SW480 (cell line): ENCODE data around the gene PCDHA1.
A peak's percentile ranks its signal among the peaks of the same experiment; 100 is the strongest.

Experiments
- DNase-seq: peaks from one replicate; pipeline ENCODE4 v3.0.0-alpha.2; 2016; ENCODE audit warnings: low spot score

PCDHA1 gene

DNA sequence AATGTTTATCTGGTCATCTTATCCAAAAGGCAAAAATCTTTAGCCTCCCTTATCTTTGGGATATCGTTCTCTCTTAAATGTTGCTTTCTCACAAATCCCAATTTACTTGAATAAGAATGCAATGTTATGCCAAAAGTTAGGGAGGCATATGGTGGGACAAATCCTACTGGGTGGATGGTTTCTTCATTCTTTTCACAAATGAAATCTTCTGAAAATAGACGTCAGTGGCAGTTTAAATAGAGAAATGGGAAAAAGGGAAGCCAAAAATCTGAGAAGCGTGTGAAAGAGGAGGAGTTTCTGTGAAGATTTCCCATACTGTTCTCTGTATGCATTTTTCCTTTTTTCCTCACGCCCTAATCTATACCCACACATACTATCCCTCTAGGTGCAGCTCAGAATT lies 137.7 kb downstream of the PCDHA1 start:
- DNase-seq = no peak

DNA sequence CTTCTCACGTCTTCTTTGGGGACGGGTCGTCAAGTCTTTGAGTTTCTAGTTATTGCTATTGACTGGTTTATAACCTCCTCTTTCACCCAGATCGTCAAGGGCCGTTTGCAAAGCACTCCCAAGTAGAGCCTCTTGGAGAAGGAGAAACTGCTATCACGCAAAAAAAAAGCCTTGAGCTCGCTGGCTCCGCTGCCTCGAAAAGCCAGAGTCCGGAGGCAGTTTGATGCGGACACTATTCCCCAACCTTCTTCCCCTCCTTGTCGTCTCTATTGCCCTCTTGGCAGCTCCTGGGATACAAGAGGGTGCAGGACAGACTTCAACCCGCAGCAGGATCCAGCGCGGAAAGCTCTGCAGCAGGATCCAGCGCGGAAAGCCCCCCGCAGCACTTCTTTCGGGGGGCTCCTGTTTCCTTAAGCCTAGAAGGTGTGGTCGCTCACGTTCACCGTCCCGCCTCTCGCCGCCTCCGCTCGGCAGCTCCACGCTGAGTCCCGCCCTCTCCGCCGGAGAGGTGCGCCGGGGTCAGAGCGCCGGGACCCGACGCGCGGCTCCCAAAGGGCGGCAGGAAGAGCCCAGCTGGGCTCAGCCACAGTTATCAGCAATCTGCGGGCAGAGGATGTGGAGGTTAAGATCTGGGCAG lies 140.0 kb downstream of the PCDHA1 start, which contains the start of gene PCDHAC1:
Gene PCDHAC1, plus strand, starts transcription at position 494 of the 637 bp plus-strand sequence. CDS start 594 bp downstream, outside the sequence.
- peak; percentile 18 for DNase-seq

- DNase-seq = peak; percentile 86
Measured at GRCh38 chr5:140926443-140927227, 140.7 kb downstream of the PCDHA1 start.

- no peak for DNase-seq
Measured at GRCh38 chr5:140927228-140927573, 141.3 kb downstream of the PCDHA1 start.

GRCh38 chr5:140934964-140935606 lies 149.1 kb downstream of the PCDHA1 start:
- DNase-seq = no peak

- DNase-seq = no peak
Measured at GRCh38 chr5:140946578-140946977, 160.6 kb downstream of the PCDHA1 start.

DNA sequence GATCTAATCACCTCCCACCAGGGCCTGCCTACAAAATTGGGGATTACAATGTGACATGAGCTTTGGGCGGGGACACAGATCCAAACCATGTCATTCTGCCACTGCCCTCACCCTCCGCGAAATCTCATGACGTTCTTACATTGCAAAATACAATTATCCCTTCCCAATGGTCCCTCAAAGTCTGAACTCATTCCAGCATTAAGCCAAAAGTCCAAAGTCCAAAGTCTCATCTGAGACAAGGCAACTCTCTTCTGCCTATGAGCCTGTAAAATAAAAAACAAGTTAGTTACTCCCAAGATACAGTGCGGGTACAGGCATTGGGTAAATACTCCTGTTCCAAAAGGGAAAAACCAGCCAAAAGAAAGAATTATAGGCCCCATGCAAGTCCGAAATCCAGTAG lies 165.7 kb downstream of the PCDHA1 start:
- DNase-seq = no peak

DNA sequence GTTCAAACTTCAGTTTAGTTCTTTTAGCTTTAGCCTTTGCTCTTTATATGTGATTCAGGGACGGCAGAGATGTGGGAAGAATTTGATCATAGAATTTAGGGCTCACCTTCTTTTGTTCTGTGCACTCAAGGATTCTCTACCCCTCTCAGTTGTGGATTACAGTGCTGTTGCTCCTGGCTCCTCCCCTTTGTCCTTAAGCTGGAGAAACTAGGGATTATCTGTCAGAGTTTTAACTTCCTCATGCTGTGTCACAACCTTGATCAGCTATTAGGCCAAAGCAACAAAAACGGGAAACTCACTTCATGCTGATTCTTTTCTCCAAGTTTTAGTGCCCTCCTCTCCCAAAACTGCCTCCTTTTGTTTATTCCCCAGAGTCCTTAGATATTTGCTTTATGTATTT lies 167.3 kb downstream of the PCDHA1 start:
- no peak for DNase-seq

- no peak for DNase-seq
Measured at GRCh38 chr5:140962190-140962589, 176.2 kb downstream of the PCDHA1 start.

GRCh38 chr5:140964356-140964755 lies 178.4 kb downstream of the PCDHA1 start:
- DNase-seq = no peak

- DNase-seq = no peak
Measured at GRCh38 chr5:140965905-140966292, 180.0 kb downstream of the PCDHA1 start.

DNA sequence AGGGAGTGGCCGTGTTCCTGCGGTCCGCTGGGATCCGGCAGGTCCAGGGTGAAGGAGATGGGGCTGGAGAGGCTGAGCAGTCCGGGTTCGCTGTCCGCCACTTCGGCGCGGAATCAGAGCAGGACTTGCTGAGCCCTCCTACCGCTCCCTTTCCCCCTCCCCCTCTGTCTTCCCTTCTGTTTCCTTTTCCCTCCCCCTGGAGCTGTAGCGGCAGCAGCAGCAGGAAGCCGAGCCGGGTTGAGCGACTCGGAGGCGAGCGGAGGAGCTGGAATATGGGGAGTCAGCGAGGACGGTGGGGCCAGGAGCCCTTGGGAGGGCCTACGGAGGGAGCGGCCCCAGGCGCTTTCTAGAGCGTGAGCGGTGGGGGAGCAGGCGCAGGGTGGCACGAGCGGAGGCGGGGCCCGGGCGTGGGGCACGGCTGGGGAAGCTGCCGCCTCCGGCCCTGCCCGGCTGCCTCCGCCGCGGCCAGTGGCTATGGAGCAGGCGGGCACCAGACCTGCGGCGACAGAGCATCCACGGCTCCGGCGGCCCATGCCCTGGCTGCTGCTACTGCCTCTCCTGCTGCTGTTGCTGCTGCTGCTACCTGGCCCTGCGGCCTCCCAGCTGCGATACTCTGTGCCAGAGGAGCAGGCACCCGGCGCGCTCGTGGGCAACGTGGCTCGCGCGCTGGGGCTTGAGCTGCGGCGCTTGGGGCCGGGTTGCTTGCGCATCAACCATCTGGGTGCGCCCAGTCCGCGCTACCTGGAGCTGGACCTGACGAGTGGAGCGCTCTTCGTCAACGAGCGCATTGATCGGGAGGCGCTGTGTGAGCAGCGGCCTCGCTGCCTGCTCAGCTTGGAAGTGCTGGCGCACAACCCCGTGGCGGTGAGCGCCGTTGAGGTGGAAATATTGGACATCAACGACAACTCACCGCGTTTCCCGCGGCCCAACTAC lies 180.6 kb downstream of the PCDHA1 start, which contains the start of gene PCDHAC2:
Gene PCDHAC2, plus strand, starts transcription at position 184 of the 933 bp plus-strand sequence. Its CDS starts 291 bp downstream, at position 475.
- peak; percentile 62 for DNase-seq

DNA sequence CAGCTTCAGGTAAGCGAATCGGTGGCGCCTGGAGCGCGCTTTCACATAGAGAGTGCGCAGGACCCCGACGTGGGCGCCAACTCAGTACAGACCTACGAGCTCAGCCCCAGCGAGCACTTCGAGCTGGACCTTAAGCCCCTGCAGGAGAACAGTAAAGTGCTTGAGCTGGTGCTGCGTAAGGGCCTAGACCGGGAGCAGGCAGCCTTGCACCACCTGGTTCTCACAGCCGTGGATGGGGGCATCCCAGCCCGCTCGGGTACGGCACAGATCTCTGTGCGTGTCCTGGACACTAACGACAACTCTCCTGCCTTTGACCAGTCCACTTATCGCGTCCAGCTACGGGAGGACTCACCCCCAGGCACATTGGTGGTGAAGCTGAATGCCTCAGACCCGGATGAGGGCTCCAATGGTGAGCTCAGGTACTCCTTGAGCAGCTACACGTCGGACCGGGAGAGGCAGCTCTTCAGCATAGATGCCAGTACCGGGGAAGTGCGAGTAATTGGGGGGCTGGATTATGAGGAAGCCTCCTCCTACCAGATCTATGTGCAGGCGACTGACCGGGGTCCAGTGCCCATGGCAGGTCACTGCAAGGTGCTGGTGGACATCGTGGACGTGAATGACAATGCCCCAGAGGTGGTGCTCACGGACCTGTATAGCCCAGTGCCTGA lies 181.4 kb downstream of the PCDHA1 start:
- no peak for DNase-seq

- DNase-seq = no peak
Measured at GRCh38 chr5:140969880-140970279, 183.9 kb downstream of the PCDHA1 start.

DNA sequence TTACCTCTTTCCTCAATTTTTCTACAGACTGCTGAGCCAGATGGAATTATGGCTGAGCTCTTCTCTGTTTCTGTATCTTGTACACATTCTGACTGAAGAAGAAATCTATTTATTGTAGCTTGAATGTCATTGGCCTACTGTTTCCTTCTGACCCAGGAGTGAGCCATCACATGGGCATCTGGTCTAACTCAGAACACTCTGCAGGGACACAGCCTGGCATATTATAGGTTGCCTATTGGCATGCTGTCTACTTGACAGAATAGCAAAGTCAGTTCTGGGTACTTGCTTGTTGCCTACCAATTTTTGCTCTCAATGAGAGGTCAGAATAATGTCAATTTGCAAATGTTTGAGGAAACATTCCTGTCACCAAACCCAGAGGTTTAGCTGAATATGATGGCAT lies 187.6 kb downstream of the PCDHA1 start:
- no peak for DNase-seq

DNA sequence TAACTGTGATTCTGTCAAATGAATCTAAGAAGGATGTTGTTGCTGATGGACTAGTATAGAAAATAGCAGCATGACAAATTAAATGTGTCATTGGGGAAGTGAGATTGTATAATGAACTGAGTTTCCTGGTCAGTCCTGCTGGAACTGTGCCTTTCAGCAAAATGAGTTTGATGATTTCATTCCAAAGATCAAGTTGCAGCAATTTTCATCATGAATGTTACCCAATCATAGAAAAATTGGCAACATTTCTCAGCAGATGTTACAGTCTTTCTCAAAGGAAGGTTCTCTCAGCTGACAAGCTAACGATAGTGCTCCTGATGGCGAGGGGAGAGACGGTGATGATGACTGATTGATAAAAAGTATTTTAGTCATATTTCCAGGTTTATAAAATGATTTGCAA lies 191.1 kb downstream of the PCDHA1 start:
- DNase-seq = no peak

DNA sequence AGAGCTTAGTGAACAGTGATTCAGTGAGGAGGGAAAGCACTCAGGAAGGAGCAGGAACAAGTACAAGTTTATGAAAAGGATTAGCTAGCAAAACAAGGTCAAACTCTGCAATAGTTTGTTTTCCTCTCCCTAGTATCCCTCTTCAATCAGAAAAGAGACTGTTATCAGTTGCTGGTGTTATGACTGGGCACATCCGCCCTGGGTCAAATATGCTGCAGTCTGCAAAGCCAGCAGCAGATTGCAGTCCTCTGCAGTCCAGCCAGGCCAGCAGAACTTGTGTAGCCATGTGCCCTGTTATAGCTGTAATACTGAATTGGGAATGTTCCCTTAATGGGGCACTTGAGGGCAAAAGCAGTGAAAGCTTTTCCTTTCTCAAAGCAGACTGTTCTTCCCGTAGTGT lies 192.3 kb downstream of the PCDHA1 start:
- DNase-seq = no peak

GRCh38 chr5:140978983-140979382 lies 193.0 kb downstream of the PCDHA1 start:
- no peak for DNase-seq

DNA sequence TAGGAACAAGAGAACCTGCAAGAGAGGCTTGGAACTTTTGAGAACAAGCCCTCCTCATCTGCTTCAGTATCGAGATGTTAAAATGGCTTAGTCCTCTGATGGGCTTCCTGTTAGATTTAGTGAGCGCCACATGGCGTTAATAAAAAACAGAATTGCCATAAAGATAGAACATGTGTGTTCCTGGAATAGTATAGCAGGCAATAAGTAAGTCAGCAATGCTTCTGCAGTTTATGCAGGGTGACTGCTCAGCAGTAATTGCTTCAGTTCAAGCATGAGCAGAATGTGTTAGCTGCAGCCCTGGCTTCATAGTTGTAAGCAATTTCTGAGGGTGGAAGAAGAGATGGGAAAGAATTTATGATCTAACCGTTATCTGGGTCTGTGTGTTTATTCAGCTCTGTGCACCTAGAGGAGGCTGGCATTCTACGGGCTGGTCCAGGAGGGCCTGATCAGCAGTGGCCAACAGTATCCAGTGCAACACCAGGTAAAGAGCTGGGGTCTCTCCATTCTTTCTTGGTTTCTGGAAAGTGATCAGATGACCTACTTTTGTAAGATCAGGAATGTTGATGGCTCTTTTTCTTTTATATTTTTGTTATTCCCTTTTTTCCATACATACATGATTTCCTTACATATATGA lies 196.3 kb downstream of the PCDHA1 start:
- no peak for DNase-seq

DNA sequence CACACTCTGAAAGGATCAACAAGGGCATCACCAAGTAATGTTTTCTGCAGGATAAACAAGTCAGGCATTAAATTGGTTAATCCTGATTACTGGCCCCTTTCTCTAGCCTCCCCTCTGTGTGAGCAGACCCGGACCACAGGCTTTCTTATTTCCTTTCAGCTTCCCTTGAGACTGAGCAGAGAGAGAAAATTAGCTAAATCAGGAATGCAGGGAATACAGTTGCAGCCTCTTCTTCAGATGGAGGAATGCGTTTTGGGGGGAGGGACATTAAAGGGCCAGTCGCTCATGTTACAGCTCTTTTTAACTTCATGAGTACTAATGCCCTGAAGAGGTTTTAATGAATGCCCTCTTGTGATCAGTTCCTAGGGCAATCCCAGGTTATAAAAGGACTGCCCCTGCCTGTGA lies 200.2 kb downstream of the PCDHA1 start:
- DNase-seq = no peak

- no peak for DNase-seq
Measured at GRCh38 chr5:140988100-140988499, 202.2 kb downstream of the PCDHA1 start.
